K562 (cell line): ENCODE measurements around the gene CCSER2. TPM values are rescaled to one million over a fixed set of nuclear protein-coding genes. Genes with fewer than 3 reads are reported as not detected.

Source experiments
- ARNT ChIP-seq, 2 experiments: fragments of 450-650 bp; IDR thresholded peaks; 2 replicates each; pipeline ENCODE4 v1.6.1; 2016; ENCODE audit warnings: mild to moderate bottlenecking in 1 of 2
- CCNT2 ChIP-seq: IDR thresholded peaks from 2 replicates; pipeline ENCODE4 v1.6.1; 2011; ENCODE audit warnings: borderline replicate concordance, low read depth, mild to moderate bottlenecking, moderate library complexity, mixed read lengths, low read length; ENCODE audit not compliant: insufficient read length; ENCODE audit errors: extremely low read depth
- CEBPG ChIP-seq, 3 experiments: fragments of 200-800 bp in 1 of 3; sonication (Bioruptor generic) in 1 of 3; sonication (generic) in 1 of 3; formaldehyde crosslinking in 1 of 3; IDR thresholded peaks in 2 of 3; conservative IDR thresholded peaks in 1 of 3; 2 replicates each; pipeline versions ENCODE4 v1.6.1 to v1.8.0; 2016 to 2022; ENCODE audit warnings: missing compliant biosample characterization in 2 of 3, missing genetic modification characterization in 2 of 3, mild to moderate bottlenecking in 1 of 3, missing genetic modification reagents in 1 of 3
- DACH1 ChIP-seq: fragments of 450-650 bp; IDR thresholded peaks from 2 replicates; pipeline ENCODE4 v1.6.1; 2018; ENCODE audit not compliant: partially characterized antibody
- FOXK1 ChIP-seq: sonication (generic); formaldehyde crosslinking; IDR thresholded peaks from 2 replicates; pipeline ENCODE4 v1.8.0; 2022; ENCODE audit warnings: missing genetic modification reagents, mild to moderate bottlenecking, borderline replicate concordance
- NCOR1 ChIP-seq: fragments of 450-650 bp; IDR thresholded peaks from 2 replicates; pipeline ENCODE4 v1.6.1; 2016; ENCODE audit warnings: mild to moderate bottlenecking, moderate library complexity
- NFRKB ChIP-seq: fragments of 450-650 bp; IDR thresholded peaks from 2 replicates; pipeline ENCODE4 v1.6.1; 2016; ENCODE audit warnings: low read depth
- PYGO2 ChIP-seq: fragments of 450-650 bp; IDR thresholded peaks from 2 replicates; pipeline ENCODE4 v1.6.1; 2016; ENCODE audit warnings: mild to moderate bottlenecking, missing genetic modification characterization, moderate library complexity, missing compliant biosample characterization
- RBM17 ChIP-seq: fragments of 200-400 bp; formaldehyde crosslinking; IDR thresholded peaks from 2 replicates; pipeline ENCODE4 v1.6.1; 2017; ENCODE audit warnings: low read depth, mild to moderate bottlenecking, low read length, borderline replicate concordance
- RCOR1 ChIP-seq, 2 experiments: IDR thresholded peaks; 2 replicates each; pipeline ENCODE4 v1.6.1; 2012; ENCODE audit warnings: low read depth in 2 of 2, low read length in 2 of 2, borderline replicate concordance in 1 of 2, improper control_type of control experiment in 1 of 2
- SMAD4 ChIP-seq: fragments of 250-450 bp; sonication (Bioruptor Pico); conservative IDR thresholded peaks from 2 replicates; pipeline ENCODE4 v1.8.0; 2021; ENCODE audit warnings: inconsistent platforms, mild to moderate bottlenecking, moderate library complexity
- SRSF9 ChIP-seq: fragments of 200-400 bp; formaldehyde crosslinking; IDR thresholded peaks from 2 replicates; pipeline ENCODE4 v1.6.1; 2017; ENCODE audit warnings: low read depth, low read length, borderline replicate concordance
- ZNF696 ChIP-seq: fragments of 250-450 bp; sonication (Bioruptor Pico); conservative IDR thresholded peaks from 2 replicates; pipeline ENCODE4 v1.4.0; 2020; ENCODE audit warnings: mild to moderate bottlenecking, moderate library complexity
- polyA plus RNA-seq, 8 experiments: library from polyadenylated mRNA; depleted of rRNA in 4 of 8; stranded (reverse) in 5 of 8; unstranded in 3 of 8; fragments of >200 nt; fragmentation: Nextera tagmentation in 2 of 8; fragmentation: Illumina TruSeq in 1 of 8; extraction: Ambion mirVana in 2 of 8; extraction: Trizol in 1 of 8; gene quantifications; 2 replicates each; pipeline versions ENCODE4 v1.2.1 to v1.2.3, GENCODE V29; 2011 to 2014; ENCODE audit warnings: inconsistent platforms in 1 of 8, missing spikeins in 1 of 8
- total RNA-seq, 7 experiments: library from RNA; depleted of rRNA in 6 of 7; stranded (reverse); fragments of >200 nt in 6 of 7; fragmentation: Illumina TruSeq in 2 of 7; extraction: Trizol in 2 of 7; gene quantifications; 2 replicates each; pipeline versions ENCODE4 v1.2.1 to v1.2.3, GENCODE V29; 2011 to 2021; ENCODE audit warnings: low replicate concordance in 1 of 7
- TF ChIP-seq, protein P1 (sequence below), 2 experiments: fragments of 450-650 bp in 1 of 2; sonication (generic) in 1 of 2; formaldehyde crosslinking in 1 of 2; IDR thresholded peaks; 2 replicates each; pipeline versions ENCODE4 v1.7.1 to v1.9.0; 2016 to 2022; ENCODE audit warnings: inconsistent platforms in 1 of 2, mild to moderate bottlenecking in 1 of 2, missing genetic modification reagents in 1 of 2
- TF ChIP-seq, protein P2 (sequence below): fragments of 250-450 bp; sonication (Bioruptor Pico); IDR thresholded peaks from 2 replicates; pipeline ENCODE4 v1.4.0; 2020; ENCODE audit warnings: mild to moderate bottlenecking, moderate library complexity

CCSER2 gene
- total and polyA plus RNA-seq, 9 of the 15 experiments (the other 6 are each of a cell fraction or from before 2014, with no cell fraction given), result 2.7 to 15.1 (median 9.7) TPM

DNA sequence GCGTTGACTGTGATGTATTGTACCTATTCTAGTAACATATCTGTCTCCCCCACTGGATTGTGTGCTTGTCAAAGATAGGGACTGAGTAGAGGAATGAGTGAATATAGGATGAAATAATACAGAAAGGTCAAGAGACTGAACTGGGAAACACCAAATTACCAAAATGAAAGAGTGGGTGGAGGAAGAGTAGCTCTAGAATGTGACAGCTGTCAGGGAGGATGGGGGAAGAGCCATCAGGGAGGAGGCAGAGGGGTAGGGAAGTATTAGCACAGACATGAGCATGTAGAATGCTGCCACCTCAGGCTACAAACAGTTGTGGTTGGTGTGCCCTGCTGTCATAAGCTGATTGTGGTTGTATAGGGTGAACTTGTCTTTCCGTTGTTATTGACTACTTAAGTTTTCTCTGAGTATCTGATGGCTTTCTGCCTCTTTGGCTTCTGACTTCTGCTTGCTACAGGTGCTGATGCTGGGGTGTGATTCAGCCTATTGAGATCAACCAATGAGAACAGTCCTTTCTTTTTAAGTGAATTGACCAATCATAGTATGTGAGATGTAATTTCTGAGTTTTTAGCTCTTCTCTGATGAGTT, 5.6 kb downstream of the CCSER2 start (continued):
- TF ChIP-seq CEBPG (CRISPR knock-in tag; IDR thresholded peaks at IDR 0.05) (no peak), CEBPG (tag; conservative IDR thresholded peaks at IDR 0.05 in 1 of 2, IDR thresholded peaks at IDR 0.05 in 1 of 2) (no peak), ZNF696 (CRISPR knock-in tag) (no peak), ARNT (IDR thresholded peaks at IDR 0.05) (no peak), RBM17 (no peak), SRSF9 (no peak), PYGO2 (tag) (no peak), CCNT2 (no peak), NFRKB (no peak), FOXK1 (CRISPR knock-in tag) (no peak), SMAD4 (no peak), RCOR1 (IDR thresholded peaks at IDR 0.05; ENCODE audit: borderline replicate concordance in 1 of 2, low read depth in 2 of 2, low read length in 2 of 2) (0 out of 4 replicates have a peak, but pooled peaks of 1 of the 2 experiments have one; percentile 11), NCOR1 (peak; percentile 74), DACH1 (peak; percentile 21)
- TF ChIP-seq, protein P1, sequence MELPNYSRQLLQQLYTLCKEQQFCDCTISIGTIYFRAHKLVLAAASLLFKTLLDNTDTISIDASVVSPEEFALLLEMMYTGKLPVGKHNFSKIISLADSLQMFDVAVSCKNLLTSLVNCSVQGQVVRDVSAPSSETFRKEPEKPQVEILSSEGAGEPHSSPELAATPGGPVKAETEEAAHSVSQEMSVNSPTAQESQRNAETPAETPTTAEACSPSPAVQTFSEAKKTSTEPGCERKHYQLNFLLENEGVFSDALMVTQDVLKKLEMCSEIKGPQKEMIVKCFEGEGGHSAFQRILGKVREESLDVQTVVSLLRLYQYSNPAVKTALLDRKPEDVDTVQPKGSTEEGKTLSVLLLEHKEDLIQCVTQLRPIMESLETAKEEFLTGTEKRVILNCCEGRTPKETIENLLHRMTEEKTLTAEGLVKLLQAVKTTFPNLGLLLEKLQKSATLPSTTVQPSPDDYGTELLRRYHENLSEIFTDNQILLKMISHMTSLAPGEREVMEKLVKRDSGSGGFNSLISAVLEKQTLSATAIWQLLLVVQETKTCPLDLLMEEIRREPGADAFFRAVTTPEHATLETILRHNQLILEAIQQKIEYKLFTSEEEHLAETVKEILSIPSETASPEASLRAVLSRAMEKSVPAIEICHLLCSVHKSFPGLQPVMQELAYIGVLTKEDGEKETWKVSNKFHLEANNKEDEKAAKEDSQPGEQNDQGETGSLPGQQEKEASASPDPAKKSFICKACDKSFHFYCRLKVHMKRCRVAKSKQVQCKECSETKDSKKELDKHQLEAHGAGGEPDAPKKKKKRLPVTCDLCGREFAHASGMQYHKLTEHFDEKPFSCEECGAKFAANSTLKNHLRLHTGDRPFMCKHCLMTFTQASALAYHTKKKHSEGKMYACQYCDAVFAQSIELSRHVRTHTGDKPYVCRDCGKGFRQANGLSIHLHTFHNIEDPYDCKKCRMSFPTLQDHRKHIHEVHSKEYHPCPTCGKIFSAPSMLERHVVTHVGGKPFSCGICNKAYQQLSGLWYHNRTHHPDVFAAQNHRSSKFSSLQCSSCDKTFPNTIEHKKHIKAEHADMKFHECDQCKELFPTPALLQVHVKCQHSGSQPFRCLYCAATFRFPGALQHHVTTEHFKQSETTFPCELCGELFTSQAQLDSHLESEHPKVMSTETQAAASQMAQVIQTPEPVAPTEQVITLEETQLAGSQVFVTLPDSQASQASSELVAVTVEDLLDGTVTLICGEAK (IDR thresholded peaks at IDR 0.05), result no peak
- TF ChIP-seq, protein P1 (CRISPR knock-in tag; IDR thresholded peaks at IDR 0.05), result no peak
- TF ChIP-seq, protein P2, sequence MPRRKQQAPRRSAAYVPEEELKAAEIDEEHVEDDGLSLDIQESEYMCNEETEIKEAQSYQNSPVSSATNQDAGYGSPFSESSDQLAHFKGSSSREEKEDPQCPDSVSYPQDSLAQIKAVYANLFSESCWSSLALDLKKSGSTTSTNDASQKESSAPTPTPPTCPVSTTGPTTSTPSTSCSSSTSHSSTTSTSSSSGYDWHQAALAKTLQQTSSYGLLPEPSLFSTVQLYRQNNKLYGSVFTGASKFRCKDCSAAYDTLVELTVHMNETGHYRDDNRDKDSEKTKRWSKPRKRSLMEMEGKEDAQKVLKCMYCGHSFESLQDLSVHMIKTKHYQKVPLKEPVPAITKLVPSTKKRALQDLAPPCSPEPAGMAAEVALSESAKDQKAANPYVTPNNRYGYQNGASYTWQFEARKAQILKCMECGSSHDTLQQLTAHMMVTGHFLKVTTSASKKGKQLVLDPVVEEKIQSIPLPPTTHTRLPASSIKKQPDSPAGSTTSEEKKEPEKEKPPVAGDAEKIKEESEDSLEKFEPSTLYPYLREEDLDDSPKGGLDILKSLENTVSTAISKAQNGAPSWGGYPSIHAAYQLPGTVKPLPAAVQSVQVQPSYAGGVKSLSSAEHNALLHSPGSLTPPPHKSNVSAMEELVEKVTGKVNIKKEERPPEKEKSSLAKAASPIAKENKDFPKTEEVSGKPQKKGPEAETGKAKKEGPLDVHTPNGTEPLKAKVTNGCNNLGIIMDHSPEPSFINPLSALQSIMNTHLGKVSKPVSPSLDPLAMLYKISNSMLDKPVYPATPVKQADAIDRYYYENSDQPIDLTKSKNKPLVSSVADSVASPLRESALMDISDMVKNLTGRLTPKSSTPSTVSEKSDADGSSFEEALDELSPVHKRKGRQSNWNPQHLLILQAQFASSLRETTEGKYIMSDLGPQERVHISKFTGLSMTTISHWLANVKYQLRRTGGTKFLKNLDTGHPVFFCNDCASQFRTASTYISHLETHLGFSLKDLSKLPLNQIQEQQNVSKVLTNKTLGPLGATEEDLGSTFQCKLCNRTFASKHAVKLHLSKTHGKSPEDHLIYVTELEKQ (CRISPR knock-in tag), result no peak
